Camera-type eye (tissue), 1 donor: ENCODE results near the gene INF2. TPM values are rescaled to one million over a fixed set of nuclear protein-coding genes. Genes with fewer than 3 reads are reported as not detected.

ENCODE experiments used
- total RNA-seq: library from RNA; depleted of rRNA; stranded (reverse); fragments of >200 nt; gene quantifications from one replicate; pipeline ENCODE4 v1.2.3, GENCODE V29; 2014

INF2 gene
- 43.8 TPM for total RNA-seq

DNA sequence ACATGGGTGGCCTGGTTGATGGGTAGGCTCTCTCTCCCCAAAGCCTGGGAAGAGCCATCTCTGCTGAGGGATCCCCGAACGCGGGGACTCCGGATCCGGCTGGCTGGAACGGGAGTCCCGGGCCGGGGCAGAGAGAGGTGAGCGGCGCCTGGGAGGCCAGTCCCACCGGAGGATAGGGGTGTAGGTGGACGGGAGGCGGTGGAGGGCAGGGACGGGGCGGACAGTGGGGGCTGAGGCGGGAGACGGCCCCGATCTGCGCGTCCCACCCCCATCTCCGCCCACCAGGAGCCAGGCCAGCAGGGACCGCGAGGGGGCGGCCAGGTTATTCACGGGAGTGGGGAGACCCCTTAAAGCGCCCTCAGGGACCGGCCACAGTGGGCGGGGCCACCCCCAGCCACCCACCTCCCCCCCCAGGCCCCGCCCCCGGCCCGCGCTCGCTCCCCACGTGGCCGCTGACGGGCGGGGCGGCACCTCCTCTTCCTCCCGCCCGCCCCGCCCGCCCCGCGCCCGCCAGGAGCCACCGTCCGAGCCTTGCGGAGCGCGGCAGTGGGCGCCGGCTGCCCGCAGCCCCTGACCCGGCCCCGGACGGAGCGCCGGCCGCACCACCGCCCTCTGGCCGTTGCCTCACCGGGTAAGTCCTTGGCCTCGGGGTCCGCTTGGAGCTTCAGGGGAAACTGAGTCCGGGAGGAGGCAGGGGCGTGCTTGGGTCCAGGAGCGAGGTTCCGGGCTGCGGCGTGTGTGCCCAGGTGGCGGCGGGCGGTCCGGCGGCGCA, at the start of gene INF2:
Gene INF2 (plus strand): TSS at position 510 of the 772 bp plus-strand sequence. CDS start 11,748 bp downstream, outside the sequence.

GRCh38 chr14:104723651-104724406, 34.4 kb downstream of the INF2 start, which contains the start of gene ADSS1:
Gene ADSS1, plus strand, starts transcription at chr14:104724229. Its CDS starts 42 bp downstream, at chr14:104724271.

DNA sequence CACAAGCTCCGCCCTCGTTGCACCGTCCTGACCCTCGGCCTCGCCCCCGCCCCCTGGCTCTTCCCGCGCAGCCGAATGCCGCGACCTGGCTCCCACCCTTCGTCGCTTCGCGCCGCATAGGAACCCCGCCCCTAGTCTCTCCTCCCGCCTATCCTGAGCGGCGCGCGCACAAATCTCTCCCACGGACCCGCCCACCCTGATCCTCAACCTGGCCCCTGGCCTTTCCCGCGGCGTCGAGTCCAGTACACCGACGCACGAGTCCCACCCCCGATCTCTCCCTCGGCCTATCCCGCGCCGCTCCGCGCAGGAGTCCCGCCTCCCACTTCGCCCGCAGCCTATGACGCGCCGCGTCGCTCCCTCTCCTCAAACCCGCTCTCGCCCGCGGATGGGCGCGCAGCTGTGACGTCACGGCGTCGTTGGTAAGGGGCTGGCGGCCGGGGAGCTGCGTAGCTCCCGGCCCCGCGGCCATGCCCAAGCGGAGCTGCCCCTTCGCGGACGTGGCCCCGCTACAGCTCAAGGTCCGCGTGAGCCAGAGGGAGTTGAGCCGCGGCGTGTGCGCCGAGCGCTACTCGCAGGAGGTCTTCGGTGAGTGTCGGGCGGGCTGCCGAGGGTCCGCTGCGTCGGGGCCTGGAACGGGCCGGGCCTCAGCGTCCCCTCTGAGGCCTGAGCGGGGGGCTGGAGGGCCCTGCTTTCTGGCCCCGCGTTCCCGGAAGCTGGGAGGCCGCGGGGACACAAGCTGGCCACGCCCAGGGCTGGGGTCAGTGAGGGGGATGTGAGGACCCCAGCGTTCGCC, 63.5 kb downstream of the INF2 start, which contains the start of gene SIVA1:
Gene SIVA1 (plus strand): TSS at position 413 of the 793 bp plus-strand sequence. CDS start 55 bp downstream, at position 468.

Other genes starting within 250 kb of the INF2 start
- 0.49 TPM for gene C14orf180, start 109.9 kb upstream of the INF2 start, total RNA-seq
- 24.7 TPM for gene TMEM179, start 84.8 kb upstream of the INF2 start, total RNA-seq
- gene ADSS1, start 34.6 kb downstream of the INF2 start, total RNA-seq = 17.1 TPM
- 125 TPM for gene SIVA1, start 63.5 kb downstream of the INF2 start, total RNA-seq
- gene AKT1, start 106.1 kb downstream of the INF2 start, total RNA-seq = 122 TPM
- 5.4 TPM for gene ZBTB42, start 111.5 kb downstream of the INF2 start, total RNA-seq
- 16.4 TPM for gene CEP170B, start 175.7 kb downstream of the INF2 start, total RNA-seq
- gene PLD4, start 235.3 kb downstream of the INF2 start, total RNA-seq = 3.1 TPM